HG03342 (cell line): ENCODE results near the gene CCL17.

Experiments
- ATAC-seq: cut with Tn5 transposase; IDR thresholded peaks from one replicate; pipeline ENCODE4 v1.9.1; 2021; ENCODE audit warnings: mild to moderate bottlenecking, moderate library complexity; ENCODE audit not compliant: unreplicated experiment

CCL17 gene

GRCh38 chr16:57377080-57377841 is 27.3 kb upstream of the CCL17 start:
- ATAC-seq = peak; percentile 61

- ATAC-seq = no peak
Observed at GRCh38 chr16:57379579-57379978, 25.0 kb upstream of the CCL17 start.

- no peak for ATAC-seq
Observed at GRCh38 chr16:57380671-57381462, 23.7 kb upstream of the CCL17 start.

GRCh38 chr16:57381791-57382534 is 22.6 kb upstream of the CCL17 start:
- no peak for ATAC-seq

GRCh38 chr16:57382535-57383275 is 21.9 kb upstream of the CCL17 start:
- no peak for ATAC-seq

- ATAC-seq = no peak
Observed at GRCh38 chr16:57383276-57384247, 21.0 kb upstream of the CCL17 start.

- ATAC-seq = no peak
Observed at GRCh38 chr16:57384248-57385070, 20.1 kb upstream of the CCL17 start.

- no peak for ATAC-seq
Observed at GRCh38 chr16:57385083-57385482, 19.5 kb upstream of the CCL17 start.

- ATAC-seq = no peak
Observed at GRCh38 chr16:57386381-57386951, 18.1 kb upstream of the CCL17 start.

- no peak for ATAC-seq
Observed at GRCh38 chr16:57387598-57388354, 16.8 kb upstream of the CCL17 start.

GRCh38 chr16:57388359-57389086 is 16.0 kb upstream of the CCL17 start:
- ATAC-seq = no peak

- no peak for ATAC-seq
Observed at GRCh38 chr16:57389087-57389468, 15.5 kb upstream of the CCL17 start.

GRCh38 chr16:57390636-57391295 is 13.8 kb upstream of the CCL17 start:
- no peak for ATAC-seq

GRCh38 chr16:57391300-57391699 is 13.3 kb upstream of the CCL17 start:
- no peak for ATAC-seq

GRCh38 chr16:57391708-57392107 is 12.9 kb upstream of the CCL17 start:
- ATAC-seq = no peak

- no peak for ATAC-seq
Observed at GRCh38 chr16:57392694-57393093, 11.9 kb upstream of the CCL17 start.

- ATAC-seq = no peak
Observed at GRCh38 chr16:57394444-57394843, 10.1 kb upstream of the CCL17 start.
